ENCODE measurements around the gene SPATC1L.

Gene SPATC1L

GRCh38 chr21:46160907-46161632, 23.2 kb downstream of the SPATC1L start:
- no peak for DNase-seq

GRCh38 chr21:46160657-46160906, 23.7 kb downstream of the SPATC1L start:
- DNase-seq, result no peak

- no peak for DNase-seq
Observed at GRCh38 chr21:46159841-46160656, 24.2 kb downstream of the SPATC1L start.

GRCh38 chr21:46159390-46159789, 24.9 kb downstream of the SPATC1L start:
- no peak for DNase-seq

- DNase-seq, result no peak
Observed at GRCh38 chr21:46158666-46159300, 25.5 kb downstream of the SPATC1L start.

DNA sequence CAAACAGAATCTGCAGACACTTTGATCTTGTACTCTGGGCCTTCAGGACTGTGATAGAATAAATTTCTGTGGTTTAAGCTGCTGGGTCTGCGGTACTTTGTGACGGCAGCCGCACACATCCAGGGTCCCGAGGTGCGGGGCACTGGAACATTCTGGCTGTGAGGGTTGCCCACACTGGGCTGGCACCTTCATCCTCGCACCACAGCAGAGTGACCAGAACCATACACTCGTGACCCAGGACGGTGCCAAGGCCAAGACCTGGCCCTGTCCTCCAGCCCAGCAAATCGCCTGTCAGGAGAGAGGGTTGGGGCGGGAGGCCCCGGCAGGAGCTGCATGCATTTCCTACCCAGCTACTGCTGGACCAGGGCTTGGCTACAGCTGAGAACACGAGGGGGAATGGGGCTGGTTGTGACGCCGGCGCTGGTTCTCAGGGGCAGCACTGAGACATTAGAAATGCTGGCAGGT, 26.2 kb downstream of the SPATC1L start:
- DNase-seq, result no peak

DNA sequence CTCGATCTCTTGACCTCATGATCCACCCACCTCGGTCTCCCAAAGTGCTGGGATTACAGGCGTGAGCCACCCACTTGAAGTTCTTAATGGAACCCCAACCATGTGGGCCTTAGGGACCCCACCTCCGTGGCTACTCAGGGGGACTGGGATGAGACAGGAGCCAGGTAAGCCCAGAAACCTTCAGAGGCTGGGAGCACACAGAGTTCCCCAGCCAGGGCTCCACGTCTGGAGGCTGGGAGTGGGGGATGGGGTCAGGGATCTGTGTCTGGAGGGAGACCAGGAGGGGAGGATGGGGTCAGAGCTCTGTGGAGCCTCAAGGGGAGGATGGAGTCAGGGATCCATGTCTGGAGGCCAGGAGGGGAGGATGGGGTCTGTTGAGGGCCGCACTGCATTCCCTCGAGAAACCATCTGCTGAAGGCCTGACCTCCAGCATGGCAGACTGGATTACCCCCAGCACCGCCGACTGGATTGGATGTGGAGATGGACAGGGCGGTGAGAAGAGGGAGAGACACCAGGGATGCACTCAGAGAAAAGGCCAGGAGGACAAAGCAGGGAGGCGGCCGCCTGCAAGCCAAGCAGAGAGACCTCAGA, 26.8 kb downstream of the SPATC1L start:
- DNase-seq, result no peak

GRCh38 chr21:46156678-46157077, 27.6 kb downstream of the SPATC1L start:
- no peak for DNase-seq

DNA sequence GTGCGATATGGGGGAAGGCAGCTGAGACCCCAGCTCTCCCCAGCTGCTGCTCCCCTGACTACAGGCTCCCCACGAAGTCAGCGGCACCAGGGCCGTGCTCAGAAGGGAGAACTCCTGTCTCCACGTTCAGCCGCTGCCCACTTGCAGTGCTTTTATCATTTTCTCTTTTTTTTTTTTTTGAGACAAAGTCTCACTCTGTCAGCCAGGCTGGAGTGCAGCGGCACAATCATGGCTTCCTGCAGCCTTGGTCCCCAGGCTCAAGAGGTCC, 27.9 kb downstream of the SPATC1L start:
- DNase-seq, result no peak

DNA sequence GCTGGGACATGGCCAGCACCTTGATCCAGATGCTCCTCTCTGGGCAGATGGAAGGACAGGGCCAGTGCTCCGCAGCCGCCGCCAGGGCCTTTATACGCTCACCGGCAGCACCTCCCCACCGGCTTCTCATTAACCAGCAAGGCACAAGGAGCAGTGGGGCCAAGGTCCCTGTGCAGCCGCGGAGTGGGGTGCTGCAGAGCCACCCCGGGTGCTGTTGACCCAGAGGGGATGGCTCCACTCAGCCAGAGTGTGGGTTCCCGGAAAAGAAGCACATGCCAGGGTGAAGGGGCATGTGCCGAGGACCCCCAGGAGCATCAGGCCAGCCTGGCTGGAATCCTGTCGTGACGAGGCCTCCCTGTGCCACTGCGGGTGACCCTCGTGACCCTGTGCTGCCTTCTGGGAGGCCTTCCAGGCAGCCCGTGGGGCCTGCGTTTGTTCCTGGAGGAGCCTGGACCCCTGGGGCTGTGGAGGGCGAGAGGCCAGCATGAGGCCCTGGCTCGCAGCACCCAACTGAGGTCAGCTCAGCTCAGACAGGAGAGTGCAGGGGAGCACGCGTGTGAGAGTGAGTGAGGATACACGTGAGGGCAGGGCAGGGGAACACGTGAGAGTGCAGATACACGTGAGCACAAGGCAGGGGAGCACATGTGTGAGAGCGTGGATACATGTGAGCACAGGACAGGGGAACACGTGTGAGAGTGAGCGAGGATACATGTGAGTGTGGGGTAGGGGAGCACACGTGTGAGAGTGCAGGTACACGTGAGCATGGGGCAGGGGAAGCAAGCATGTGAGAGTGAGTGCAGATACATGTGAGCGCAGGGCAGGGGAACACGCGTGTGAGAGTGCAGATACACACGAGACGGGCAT, 28.5 kb downstream of the SPATC1L start, which contains the start of gene FTCD:
FTCD (minus strand) TSS at position 66 of the 864 bp plus-strand sequence; CDS start at position 10, 56 bp downstream.
- DNase-seq, result no peak

GRCh38 chr21:46154955-46155513, 29.2 kb downstream of the SPATC1L start:
- DNase-seq, result no peak

GRCh38 chr21:46154155-46154954, 29.9 kb downstream of the SPATC1L start:
- no peak for DNase-seq

GRCh38 chr21:46153247-46154154, 30.8 kb downstream of the SPATC1L start:
- DNase-seq, result no peak

- DNase-seq, result no peak
Observed at GRCh38 chr21:46152927-46153246, 31.4 kb downstream of the SPATC1L start.

- DNase-seq, result no peak
Observed at GRCh38 chr21:46151989-46152926, 32.0 kb downstream of the SPATC1L start.

DNA sequence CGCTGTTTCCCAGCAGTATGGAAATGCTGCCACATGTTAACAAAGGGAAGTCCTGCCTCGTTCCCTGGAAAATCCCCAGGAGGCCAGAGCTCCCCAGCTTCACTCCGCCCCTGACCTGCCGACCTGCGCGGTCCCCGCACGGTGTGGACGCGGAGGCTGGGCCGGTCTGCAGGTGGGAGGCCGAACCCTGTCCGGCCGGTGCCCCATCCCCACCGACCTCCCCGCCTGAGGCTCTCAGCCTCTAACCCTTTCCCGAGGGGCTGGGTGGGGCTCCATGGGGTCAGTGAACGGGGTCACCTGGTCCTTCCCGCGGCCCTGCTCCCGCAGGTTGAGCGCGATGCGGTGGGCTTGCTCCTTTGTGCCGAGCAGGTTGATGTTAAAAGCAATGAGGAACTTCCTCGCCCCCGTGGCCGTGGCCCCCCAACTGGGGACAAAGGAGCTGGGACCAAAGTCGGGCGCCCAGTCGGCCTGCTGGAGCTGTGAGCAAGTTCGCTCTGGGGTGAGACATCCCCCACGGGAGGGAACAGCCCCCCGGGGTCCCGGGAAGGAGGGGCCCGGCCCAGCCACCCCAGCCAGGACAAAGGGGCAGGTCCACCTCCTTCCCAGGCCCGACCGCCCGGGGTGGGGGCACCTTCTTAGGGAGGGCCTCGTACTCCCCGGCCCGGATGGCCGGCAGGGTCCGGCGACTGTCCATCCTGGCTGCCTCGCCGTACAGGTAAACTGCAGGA, 32.8 kb downstream of the SPATC1L start:
- no peak for DNase-seq

DNA sequence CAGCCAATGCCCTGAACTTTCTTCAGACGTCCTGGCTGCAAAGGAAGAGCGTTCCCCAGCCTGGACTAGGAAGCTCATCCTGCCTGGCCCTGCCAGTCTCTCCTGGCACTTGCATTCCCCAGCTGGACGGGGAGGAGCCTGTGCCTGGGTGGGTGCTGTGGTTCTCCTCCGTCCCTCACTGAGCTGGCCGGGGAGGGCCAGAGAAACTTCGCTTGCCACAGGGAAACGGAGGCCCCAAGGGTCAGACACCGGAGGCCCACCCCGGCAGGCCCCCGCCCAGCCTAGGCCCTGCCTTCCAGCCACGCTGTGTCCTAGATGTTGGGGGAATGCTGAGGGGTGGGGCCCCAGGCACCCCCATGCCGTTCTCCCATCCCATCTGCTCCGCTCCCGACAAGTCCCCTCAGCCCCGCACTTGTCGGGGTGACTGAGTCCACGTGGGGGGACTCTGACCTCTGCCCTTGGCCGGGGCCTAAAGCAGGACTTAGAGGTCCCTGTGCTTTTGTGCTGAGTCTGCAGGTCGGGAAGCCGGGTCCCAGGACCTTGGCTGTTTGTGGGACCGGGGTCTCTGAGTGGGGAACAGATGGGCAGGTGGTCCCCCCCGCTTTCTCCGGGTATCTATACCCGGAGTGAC, 33.7 kb downstream of the SPATC1L start:
- no peak for DNase-seq

GRCh38 chr21:46150073-46150472, 34.2 kb downstream of the SPATC1L start:
- no peak for DNase-seq
